Retina (tissue), 1 donor: ENCODE measurements around the gene KLHL17.

Source experiments
- DNase-seq: peaks from one replicate; pipeline ENCODE4 v3.0.0-alpha.2; 2016

KLHL17 gene

GRCh38 chr1:952603-953002 is 7.8 kb upstream of the KLHL17 start:
- no peak for DNase-seq

GRCh38 chr1:953524-954320 is 6.7 kb upstream of the KLHL17 start:
- DNase-seq: no peak

GRCh38 chr1:954927-955326 is 5.5 kb upstream of the KLHL17 start:
- DNase-seq: no peak

- no peak for DNase-seq
Observed at GRCh38 chr1:955474-955873, 4.9 kb upstream of the KLHL17 start.

GRCh38 chr1:956636-957035 is 3.7 kb upstream of the KLHL17 start:
- DNase-seq: no peak

- DNase-seq: peak; percentile 90
Observed at GRCh38 chr1:958823-959730, 1.3 kb upstream of the KLHL17 start, which contains the start of gene NOC2L. Gene NOC2L, minus strand, starts transcription at chr1:959256. Its CDS starts 16 bp downstream, at chr1:959240.

- DNase-seq: no peak
Observed at GRCh38 chr1:959731-960362, 537 bp upstream of the KLHL17 start.

GRCh38 chr1:961132-961669 is 817 bp downstream of the KLHL17 start:
- peak; percentile 59 for DNase-seq

- no peak for DNase-seq
Observed at GRCh38 chr1:962381-963300, 2.3 kb downstream of the KLHL17 start.

- DNase-seq: no peak
Observed at GRCh38 chr1:963301-963651, 2.9 kb downstream of the KLHL17 start.

GRCh38 chr1:963746-964525 is 3.6 kb downstream of the KLHL17 start:
- DNase-seq: no peak

- no peak for DNase-seq
Observed at GRCh38 chr1:964691-965525, 4.5 kb downstream of the KLHL17 start.

- no peak for DNase-seq
Observed at GRCh38 chr1:965526-966134, 5.2 kb downstream of the KLHL17 start.

- no peak for DNase-seq
Observed at GRCh38 chr1:966135-966703, 5.8 kb downstream of the KLHL17 start, which contains the start of gene PLEKHN1. Gene PLEKHN1, plus strand, starts transcription at chr1:966482. Its CDS starts 50 bp downstream, at chr1:966532.

GRCh38 chr1:966704-967300 is 6.4 kb downstream of the KLHL17 start:
- peak; percentile 67 for DNase-seq

- no peak for DNase-seq
Observed at GRCh38 chr1:967466-968343, 7.3 kb downstream of the KLHL17 start.

GRCh38 chr1:969260-969855 is 9.0 kb downstream of the KLHL17 start:
- DNase-seq: no peak
